ENCODE data around the gene UBE2O. TPM values are rescaled to one million over a fixed set of nuclear protein-coding genes. Genes with fewer than 3 reads are reported as not detected.
"Not testable (repeated sequence)": the region's sequence is repeated elsewhere in the genome, so short reads cannot be mapped to it uniquely, and the experiment has no call there.

UBE2O gene
- total RNA-seq, 1 experiment from 2014 or later = 22.9 TPM

GRCh38 chr17:76369804-76370203, 83.1 kb downstream of the UBE2O start:
- in situ Hi-C loops (cut with HindIII; ENCODE audit: low pct_unique_long_range_greater_than_20kb, low sequenced_read_pairs) = no loop called here
- DNase-seq (ENCODE audit: low read depth) = no peak

GRCh38 chr17:76369379-76369778, 83.6 kb downstream of the UBE2O start:
- no peak for DNase-seq (ENCODE audit: low read depth)
- in situ Hi-C loops (cut with HindIII; ENCODE audit: low pct_unique_long_range_greater_than_20kb, low sequenced_read_pairs) = no loop called here

- in situ Hi-C loops (cut with HindIII; ENCODE audit: low pct_unique_long_range_greater_than_20kb, low sequenced_read_pairs) = no loop called here
- DNase-seq (ENCODE audit: low read depth) = no peak
Observed at GRCh38 chr17:76368545-76368944, 84.4 kb downstream of the UBE2O start.

- in situ Hi-C loops (cut with HindIII; ENCODE audit: low pct_unique_long_range_greater_than_20kb, low sequenced_read_pairs) = no loop called here
- DNase-seq (ENCODE audit: low read depth) = no peak
Observed at GRCh38 chr17:76367642-76368041, 85.3 kb downstream of the UBE2O start.

- in situ Hi-C loops (cut with HindIII; ENCODE audit: low pct_unique_long_range_greater_than_20kb, low sequenced_read_pairs) = no loop called here
- no peak for DNase-seq (ENCODE audit: low read depth)
Observed at GRCh38 chr17:76366247-76366646, 86.7 kb downstream of the UBE2O start.

- in situ Hi-C loops (cut with HindIII; ENCODE audit: low pct_unique_long_range_greater_than_20kb, low sequenced_read_pairs) = no loop called here
- no peak for DNase-seq (ENCODE audit: low read depth)
Observed at GRCh38 chr17:76365256-76365903, 87.6 kb downstream of the UBE2O start.

GRCh38 chr17:76363107-76363842, 89.7 kb downstream of the UBE2O start:
- DNase-seq (ENCODE audit: low read depth) = no peak
- in situ Hi-C loops (cut with HindIII; ENCODE audit: low pct_unique_long_range_greater_than_20kb, low sequenced_read_pairs) = no loop called here

GRCh38 chr17:76360461-76360860, 92.5 kb downstream of the UBE2O start:
- in situ Hi-C loops (cut with HindIII; ENCODE audit: low pct_unique_long_range_greater_than_20kb, low sequenced_read_pairs) = no loop called here
- no peak for DNase-seq (ENCODE audit: low read depth)

- in situ Hi-C loops (cut with HindIII; ENCODE audit: low pct_unique_long_range_greater_than_20kb, low sequenced_read_pairs) = not testable (repeated sequence)
Observed at GRCh38 chr17:76359776-76360175, 93.2 kb downstream of the UBE2O start.

GRCh38 chr17:76359375-76359774, 93.6 kb downstream of the UBE2O start:
- no peak for DNase-seq (ENCODE audit: low read depth)
- in situ Hi-C loops (cut with HindIII; ENCODE audit: low pct_unique_long_range_greater_than_20kb, low sequenced_read_pairs) = no loop called here

More at GRCh38 chr17:76359776-76360175, 93.2 kb downstream of the UBE2O start:
- DNase-seq (ENCODE audit: low read depth) = not testable (repeated sequence)

- in situ Hi-C loops (cut with HindIII; ENCODE audit: low pct_unique_long_range_greater_than_20kb, low sequenced_read_pairs) = no loop called here
- no peak for DNase-seq (ENCODE audit: low read depth)
Observed at GRCh38 chr17:76357597-76358158, 95.3 kb downstream of the UBE2O start.

GRCh38 chr17:76356803-76357456, 96.0 kb downstream of the UBE2O start:
- in situ Hi-C loops (cut with HindIII; ENCODE audit: low pct_unique_long_range_greater_than_20kb, low sequenced_read_pairs) = no loop called here

GRCh38 chr17:76354747-76355310, 98.1 kb downstream of the UBE2O start:
- in situ Hi-C loops (cut with HindIII; ENCODE audit: low pct_unique_long_range_greater_than_20kb, low sequenced_read_pairs) = no loop called here
- DNase-seq (ENCODE audit: low read depth) = peak; percentile 31

More at GRCh38 chr17:76356803-76357456, 96.0 kb downstream of the UBE2O start:
- DNase-seq (ENCODE audit: low read depth) = no peak

GRCh38 chr17:76354317-76354729, 98.6 kb downstream of the UBE2O start:
- in situ Hi-C loops (cut with HindIII; ENCODE audit: low pct_unique_long_range_greater_than_20kb, low sequenced_read_pairs) = no loop called here
- DNase-seq (ENCODE audit: low read depth) = no peak

GRCh38 chr17:76353599-76354316, 99.2 kb downstream of the UBE2O start, which contains the start of gene PRPSAP1:
TSS of gene PRPSAP1 (minus strand) at chr17:76353916. CDS start at chr17:76353703, 213 bp downstream.
- in situ Hi-C loops (cut with HindIII; ENCODE audit: low pct_unique_long_range_greater_than_20kb, low sequenced_read_pairs) = no loop called here

GRCh38 chr17:76353004-76353598, 99.9 kb downstream of the UBE2O start:
- in situ Hi-C loops (cut with HindIII; ENCODE audit: low pct_unique_long_range_greater_than_20kb, low sequenced_read_pairs) = no loop called here
- peak; percentile 23 for DNase-seq (ENCODE audit: low read depth)

More at GRCh38 chr17:76353599-76354316, 99.2 kb downstream of the UBE2O start, which contains the start of gene PRPSAP1:
- DNase-seq (ENCODE audit: low read depth) = peak; percentile 96

- in situ Hi-C loops (cut with HindIII; ENCODE audit: low pct_unique_long_range_greater_than_20kb, low sequenced_read_pairs) = no loop called here
- DNase-seq (ENCODE audit: low read depth) = no peak
Observed at GRCh38 chr17:76351526-76352071, 101.4 kb downstream of the UBE2O start.

Measured in Caki2 (cell line).